Measurements from ENCODE around the gene FBLN7. TPM values are rescaled to one million over a fixed set of nuclear protein-coding genes. Genes with fewer than 3 reads are reported as not detected.
"Not testable (repeated sequence)": the region's sequence is repeated elsewhere in the genome, so short reads cannot be mapped to it uniquely, and the experiment has no call there.

FBLN7 gene
- total and polyA plus RNA-seq, 11 donors: 0.23 to 2.9 (median 0.49) TPM; not detected in 1

- Histone ChIP-seq H3K9me3 (peaks cover 0 to 32% (median 11%) of the 10 kb centered on the region in 12 donors), H3K4me3 (no peak overlapping the region), H3K36me3 (no peaks in the 10 kb centered on the region), H3K4me1 (no peaks in the 10 kb centered on the region), H3K27ac (no peak overlapping the region), H3K27me3 (no peaks in the 10 kb centered on the region)
- ATAC-seq (no peak), DNase-seq (no peak)
- WGBS, 4 donors: 88 to 95% (median 93%) methylated on average over 2 of the region's 2 CpGs
- intact Hi-C loops (cut with DNase I): no loop called here
- TF ChIP-seq CTCF (IDR thresholded peaks at IDR 0.05) (no peak), POLR2A (IDR thresholded peaks at IDR 0.05) (no peak)
Measured at GRCh38 chr2:112204411-112204810, 66.2 kb downstream of the FBLN7 start.

- peaks cover 0 to 27% (median 10%) of the 10 kb centered on the region in 12 donors for H3K9me3 ChIP-seq
- WGBS, 4 donors: 83 to 94% (median 88%) methylated on average over 3 of the region's 3 CpGs
- peaks cover 0 to 13% (median 3%) of the 10 kb centered on the region in 9 donors for H3K36me3 ChIP-seq
- DNase-seq; ATAC-seq; H3K4me1 ChIP-seq; H3K27me3 ChIP-seq; intact Hi-C loops (cut with DNase I); H3K4me3 ChIP-seq; H3K27ac ChIP-seq: not testable (repeated sequence)
Measured at GRCh38 chr2:112207905-112208304, 69.7 kb downstream of the FBLN7 start.

GRCh38 chr2:112216167-112216566 lies 78.0 kb downstream of the FBLN7 start:
- Histone ChIP-seq H3K4me1 (peaks cover 0 to 7% (median 0%) of the 10 kb centered on the region in 12 donors), H3K4me3 (no peak overlapping the region), H3K27me3 (no peaks in the 10 kb centered on the region), H3K27ac (no peak overlapping the region), H3K9me3 (peaks cover 0 to 9% (median 0%) of the 10 kb centered on the region in 12 donors), H3K36me3 (peaks cover 0 to 40% (median 25%) of the 10 kb centered on the region in 9 donors)
- no peak for ATAC-seq
- DNase-seq: no peak
- 86 to 98% (median 93%) methylated on average over 3 of the region's 3 CpGs for WGBS, 4 donors
- intact Hi-C loops (cut with DNase I): no loop called here
- no peak for TF ChIP-seq POLR2A (IDR thresholded peaks at IDR 0.05)
- TF ChIP-seq CTCF (IDR thresholded peaks at IDR 0.05): no peak

GRCh38 chr2:112217854-112218253 lies 79.7 kb downstream of the FBLN7 start:
- ATAC-seq (peak; percentile 50 to 81 (median 71)), DNase-seq (no peak)
- H3K27ac ChIP-seq: no peak overlapping the region
- peaks cover 0 to 9% (median 0%) of the 10 kb centered on the region in 12 donors for H3K9me3 ChIP-seq
- no peaks in the 10 kb centered on the region for H3K27me3 ChIP-seq
- intact Hi-C loops (cut with DNase I): no loop called here
- no peak overlapping the region for H3K4me3 ChIP-seq
- H3K4me1 ChIP-seq: peaks cover 0 to 7% (median 0%) of the 10 kb centered on the region in 12 donors
- no peak for TF ChIP-seq POLR2A (IDR thresholded peaks at IDR 0.05)
- H3K36me3 ChIP-seq: peaks cover 0 to 28% (median 21%) of the 10 kb centered on the region in 9 donors

- ATAC-seq (no peak), DNase-seq (no peak)
- WGBS, 4 donors: 97 to 99% (median 98%) methylated on average over 3 of the region's 3 CpGs
- intact Hi-C loops (cut with DNase I): no loop called here
- H3K27ac ChIP-seq: no peak overlapping the region
- TF ChIP-seq POLR2A (IDR thresholded peaks at IDR 0.05) (no peak), CTCF (IDR thresholded peaks at IDR 0.05) (no peak)
- no peaks in the 10 kb centered on the region for H3K27me3 ChIP-seq
- peaks cover 0 to 7% (median 0%) of the 10 kb centered on the region in 12 donors for H3K4me1 ChIP-seq
- H3K4me3 ChIP-seq: no peak overlapping the region
- H3K9me3 ChIP-seq: peaks cover 0 to 9% (median 0%) of the 10 kb centered on the region in 12 donors
- H3K36me3 ChIP-seq: peaks cover 0 to 26% (median 11%) of the 10 kb centered on the region in 9 donors
Measured at GRCh38 chr2:112220186-112220585, 82.0 kb downstream of the FBLN7 start.

All from heart left ventricle (tissue), 16 donors.